Lower leg skin (tissue), 4 donors: ENCODE measurements around the gene PPM1A. TPM values are rescaled to one million over a fixed set of nuclear protein-coding genes. Genes with fewer than 3 reads are reported as not detected.

Source experiments
- DNase-seq, 2 donors: peaks; one replicate each; pipeline ENCODE4 v3.0.0-alpha.2; 2019; ENCODE audit warnings: low spot score in 2 of 2
- H3K4me3 ChIP-seq: fragments of 200-600 bp; sonication (generic); 2 replicates; pipeline ENCODE4 v1.5.1; 2017; ENCODE audit warnings: mild to moderate bottlenecking, low read depth; ENCODE audit not compliant: poor library complexity, severe bottlenecking
- POLR2A ChIP-seq, 2 donors: fragments of 450-650 bp; IDR thresholded peaks; one replicate each; pipeline ENCODE4 v1.6.1; 2016 to 2017; ENCODE audit warnings: antibody characterized with exemption in 2 of 2, mild to moderate bottlenecking in 1 of 2, moderate library complexity in 1 of 2
- WGBS, 2 donors: methylation state at CpG; one replicate each; pipeline ENCODE4 v1.1.5; 2018; 5-methylcytosine and 5-hydroxymethylcytosine counted together
- intact Hi-C: fragments of 100-400 bp; cut with DNase I; formaldehyde crosslinking; loops from one replicate; pipeline ENCODE4 v1.15.0; 2023; ENCODE audit warnings: low total_unique reads
- total RNA-seq, 4 donors: library from RNA; depleted of rRNA; stranded (reverse); fragments of >200 nt; gene quantifications; one replicate each; pipeline ENCODE4 v1.1.0, GENCODE V29; 2016
- TF ChIP-seq, protein P1 (sequence below), 3 donors: fragments of 450-650 bp; IDR thresholded peaks; one replicate each; pipeline ENCODE4 v1.5.1; 2016; ENCODE audit warnings: antibody characterized with exemption in 3 of 3, mild to moderate bottlenecking in 3 of 3, moderate library complexity in 2 of 3

The PPM1A gene
- total RNA-seq, 4 donors from 2014 or later, result 36.5 to 48.7 (median 42.8) TPM

DNA sequence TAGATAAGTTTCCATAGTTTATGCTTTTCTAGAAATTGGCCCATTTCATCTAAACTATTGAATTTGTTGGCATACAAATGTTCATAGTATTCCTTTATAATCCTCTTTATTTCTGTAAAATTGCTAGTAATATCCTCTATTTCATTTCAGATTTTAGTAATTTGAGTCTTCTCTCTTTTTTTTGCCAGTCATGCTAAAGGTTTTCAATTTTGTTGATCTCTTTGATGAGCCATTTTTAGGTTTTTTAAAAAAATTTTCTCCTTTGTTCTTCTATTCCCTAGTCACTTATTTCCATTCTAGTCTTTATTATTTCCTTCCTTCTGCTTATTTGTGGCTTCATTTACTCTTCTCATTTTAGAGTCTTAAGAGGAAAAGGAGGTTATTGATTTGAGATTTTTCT is 19.4 kb upstream of the PPM1A start:
- DNase-seq, result no peak
- H3K4me3 ChIP-seq, result no peak overlapping the region
- intact Hi-C loops, result no loop called here
- TF ChIP-seq, protein P1, sequence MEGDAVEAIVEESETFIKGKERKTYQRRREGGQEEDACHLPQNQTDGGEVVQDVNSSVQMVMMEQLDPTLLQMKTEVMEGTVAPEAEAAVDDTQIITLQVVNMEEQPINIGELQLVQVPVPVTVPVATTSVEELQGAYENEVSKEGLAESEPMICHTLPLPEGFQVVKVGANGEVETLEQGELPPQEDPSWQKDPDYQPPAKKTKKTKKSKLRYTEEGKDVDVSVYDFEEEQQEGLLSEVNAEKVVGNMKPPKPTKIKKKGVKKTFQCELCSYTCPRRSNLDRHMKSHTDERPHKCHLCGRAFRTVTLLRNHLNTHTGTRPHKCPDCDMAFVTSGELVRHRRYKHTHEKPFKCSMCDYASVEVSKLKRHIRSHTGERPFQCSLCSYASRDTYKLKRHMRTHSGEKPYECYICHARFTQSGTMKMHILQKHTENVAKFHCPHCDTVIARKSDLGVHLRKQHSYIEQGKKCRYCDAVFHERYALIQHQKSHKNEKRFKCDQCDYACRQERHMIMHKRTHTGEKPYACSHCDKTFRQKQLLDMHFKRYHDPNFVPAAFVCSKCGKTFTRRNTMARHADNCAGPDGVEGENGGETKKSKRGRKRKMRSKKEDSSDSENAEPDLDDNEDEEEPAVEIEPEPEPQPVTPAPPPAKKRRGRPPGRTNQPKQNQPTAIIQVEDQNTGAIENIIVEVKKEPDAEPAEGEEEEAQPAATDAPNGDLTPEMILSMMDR (IDR thresholded peaks at IDR 0.05), result no peak
- TF ChIP-seq POLR2A (IDR thresholded peaks at IDR 0.05), result no peak

DNA sequence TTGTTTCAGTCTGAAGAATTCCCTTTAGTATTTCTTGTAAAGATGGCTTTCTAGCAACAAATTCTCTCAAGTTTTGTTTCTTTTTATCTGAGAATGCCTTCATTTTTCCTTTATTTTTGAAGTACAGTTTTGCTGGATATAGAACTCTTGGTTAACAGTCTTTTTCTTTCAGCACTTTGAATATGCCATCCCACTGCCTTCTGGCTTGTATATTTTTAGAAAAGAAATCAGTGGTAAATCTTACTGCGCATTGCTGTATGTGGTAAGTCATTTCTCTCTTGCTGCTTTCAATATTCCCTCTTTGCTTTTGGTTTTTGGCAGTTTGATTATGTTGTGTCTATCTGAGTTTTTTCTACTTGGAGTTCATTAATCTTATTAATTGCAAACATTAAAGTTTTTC is 16.8 kb upstream of the PPM1A start:
- no peak overlapping the region for H3K4me3 ChIP-seq
- 89 to 94% methylated on average over 1 of the region's 1 CpG for WGBS, 2 donors
- no peak for DNase-seq
- intact Hi-C loops, result no loop called here
- TF ChIP-seq, protein P1 (IDR thresholded peaks at IDR 0.05), result no peak
- TF ChIP-seq POLR2A (IDR thresholded peaks at IDR 0.05), result no peak

DNA sequence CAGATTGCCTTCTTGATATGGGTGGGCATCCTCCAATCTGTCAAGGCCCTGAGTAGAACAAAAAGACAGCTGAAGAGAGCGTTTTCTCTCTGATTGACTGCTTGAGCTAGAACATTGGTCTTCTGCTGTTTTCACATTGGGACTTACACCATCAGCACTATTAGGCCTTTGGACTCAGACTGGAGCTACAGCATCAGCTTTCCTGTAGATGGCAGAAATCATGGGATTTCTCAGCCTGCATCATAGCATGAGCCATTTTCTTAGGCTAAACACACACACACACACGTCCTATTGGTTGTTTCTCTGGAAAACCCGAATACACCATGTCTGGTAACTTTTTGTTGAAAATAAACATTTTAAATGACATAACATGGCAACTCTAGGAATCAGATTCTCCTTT is 15.8 kb upstream of the PPM1A start:
- no peak overlapping the region for H3K4me3 ChIP-seq
- 84 to 89% methylated on average over 3 of the region's 3 CpGs for WGBS, 2 donors
- intact Hi-C loops, result no loop called here
- TF ChIP-seq, protein P1 (IDR thresholded peaks at IDR 0.05), result no peak
- no peak for TF ChIP-seq POLR2A (IDR thresholded peaks at IDR 0.05)
- no peak for DNase-seq

DNA sequence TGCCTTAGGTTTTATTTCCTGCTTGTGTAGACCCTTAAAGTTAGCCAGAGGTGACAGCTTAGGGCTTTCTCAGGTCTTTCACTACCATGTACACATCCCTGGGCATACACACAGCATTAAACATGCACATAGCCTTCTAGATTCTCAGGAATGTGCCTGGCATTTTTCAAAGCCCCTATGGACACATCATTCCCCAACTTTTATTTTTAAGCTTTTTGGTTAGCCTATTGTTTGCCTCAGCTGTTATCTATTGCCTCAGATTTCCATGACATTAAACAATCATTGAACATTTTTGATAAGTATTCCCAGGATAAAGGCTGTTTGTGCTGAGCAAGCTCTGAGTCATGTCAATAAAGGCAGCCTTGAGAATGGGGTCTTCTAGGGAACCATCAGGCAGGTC is 15.1 kb upstream of the PPM1A start:
- DNase-seq, result no peak
- intact Hi-C loops, result no loop called here
- TF ChIP-seq POLR2A (IDR thresholded peaks at IDR 0.05), result no peak
- TF ChIP-seq, protein P1 (IDR thresholded peaks at IDR 0.05), result no peak
- no peak overlapping the region for H3K4me3 ChIP-seq

DNA sequence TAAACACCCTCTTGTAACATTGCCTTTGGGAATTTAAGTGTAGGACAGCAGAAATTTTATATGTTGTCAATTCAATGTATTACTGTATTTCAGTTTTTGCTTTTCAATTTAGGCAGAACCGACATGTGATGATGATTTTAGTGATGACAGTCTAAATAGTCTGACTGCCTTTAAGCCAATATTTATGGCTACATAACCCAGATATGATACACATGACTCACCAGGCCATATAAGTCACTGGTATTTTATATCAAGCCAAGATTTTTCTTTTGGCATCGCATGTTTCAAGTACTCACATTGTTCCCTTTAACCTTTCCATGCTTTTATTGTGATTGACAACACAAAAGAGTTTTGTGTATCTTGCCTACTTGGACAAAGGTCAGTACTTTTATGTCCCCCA is 13.6 kb upstream of the PPM1A start:
- DNase-seq, result no peak
- intact Hi-C loops, result no loop called here
- WGBS, 2 donors, result 30 to 37% methylated on average over 2 of the region's 2 CpGs
- no peak overlapping the region for H3K4me3 ChIP-seq
- TF ChIP-seq, protein P1 (IDR thresholded peaks at IDR 0.05), result no peak
- TF ChIP-seq POLR2A (IDR thresholded peaks at IDR 0.05), result no peak

DNA sequence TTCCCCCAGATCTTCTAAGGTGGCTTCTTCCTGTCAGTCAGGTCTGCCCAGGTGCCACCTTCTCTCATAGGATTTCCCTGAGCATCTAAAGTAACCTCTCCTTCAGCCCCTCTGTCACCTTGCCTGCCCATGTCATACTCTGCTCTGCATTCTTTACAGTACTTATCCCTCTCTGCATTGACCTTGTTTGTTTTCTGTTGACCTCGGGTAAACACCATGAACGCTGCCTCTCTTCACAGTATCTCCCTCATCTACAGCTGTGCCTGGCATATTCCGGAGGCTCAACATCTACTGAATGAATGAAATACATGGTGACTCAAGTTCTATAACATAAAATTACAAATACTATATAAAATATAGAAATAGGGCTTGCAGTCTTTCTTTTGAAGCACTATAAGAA is 10.1 kb upstream of the PPM1A start:
- no peak for DNase-seq
- H3K4me3 ChIP-seq, result no peak overlapping the region
- WGBS, 2 donors, result 84 to 94% methylated on average over 3 of the region's 3 CpGs

More for the DNA sequence above, 10.1 kb upstream of the PPM1A start:
- intact Hi-C loops, result no loop called here
- TF ChIP-seq, protein P1 (IDR thresholded peaks at IDR 0.05), result no peak
- no peak for TF ChIP-seq POLR2A (IDR thresholded peaks at IDR 0.05)
